GM19193 (cell line): ENCODE measurements around the gene MCTP2.

Source experiments
- POLR2A ChIP-seq: IDR thresholded peaks from 4 replicates; pipeline ENCODE4 v1.6.1; 2011; ENCODE audit not compliant: insufficient read depth, insufficient read length; ENCODE audit errors: extremely low read depth

Gene MCTP2

DNA sequence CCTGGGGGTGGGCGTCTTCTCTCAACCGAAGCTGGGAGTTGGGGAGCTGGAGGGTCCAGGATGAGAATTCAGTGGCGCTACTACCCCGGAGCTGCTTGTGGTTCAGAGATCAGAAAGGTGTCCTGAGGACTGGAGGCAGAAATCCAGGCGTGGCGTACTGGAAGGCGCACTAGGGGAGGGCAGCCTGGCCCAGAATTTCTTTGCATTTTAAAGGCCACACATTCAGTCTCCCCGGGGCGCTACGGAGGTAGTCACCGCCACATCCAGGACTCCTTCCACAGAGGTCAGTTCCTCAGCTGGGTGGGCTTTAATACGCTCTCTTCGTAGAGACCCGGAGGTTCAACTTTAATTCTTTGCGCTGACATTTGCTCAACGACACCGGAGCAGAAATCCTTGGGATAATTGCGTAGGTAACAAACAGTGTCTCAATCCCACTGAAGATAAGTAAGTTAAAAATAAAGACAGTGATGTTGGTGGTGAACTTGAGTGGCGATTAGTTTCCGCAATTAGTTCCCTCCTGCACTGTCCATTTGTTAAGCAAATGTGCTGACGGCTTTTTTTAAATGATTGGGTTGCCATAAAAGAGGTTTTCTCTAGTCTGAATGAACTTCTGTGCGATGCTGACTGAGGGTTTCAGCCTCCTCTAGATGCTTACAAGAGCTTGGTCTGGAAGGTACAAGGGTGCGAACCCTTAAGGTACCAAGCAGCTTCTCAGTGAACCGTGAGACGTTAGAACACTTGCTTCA is 535 bp downstream of the MCTP2 start:
- peak; percentile 35 for TF ChIP-seq POLR2A

DNA sequence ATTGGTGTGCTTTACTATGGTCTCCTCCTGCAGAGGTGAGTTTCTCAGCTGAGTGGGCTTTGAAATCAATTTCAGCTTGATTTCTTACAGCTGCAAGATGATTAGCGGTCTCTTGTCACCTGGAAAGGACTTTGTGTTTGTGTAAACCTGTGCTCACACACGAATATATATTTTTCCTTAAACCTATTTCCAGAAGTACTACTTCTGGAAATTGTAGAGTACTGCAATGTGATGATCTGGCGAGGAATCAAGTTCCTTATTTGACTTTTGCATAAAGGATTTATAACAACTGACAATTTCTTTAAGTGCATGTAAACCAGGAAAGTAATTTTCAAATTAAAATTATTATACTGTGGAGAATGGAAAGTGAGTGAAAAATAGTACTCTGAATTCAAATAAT is 2.1 kb downstream of the MCTP2 start:
- no peak for TF ChIP-seq POLR2A

DNA sequence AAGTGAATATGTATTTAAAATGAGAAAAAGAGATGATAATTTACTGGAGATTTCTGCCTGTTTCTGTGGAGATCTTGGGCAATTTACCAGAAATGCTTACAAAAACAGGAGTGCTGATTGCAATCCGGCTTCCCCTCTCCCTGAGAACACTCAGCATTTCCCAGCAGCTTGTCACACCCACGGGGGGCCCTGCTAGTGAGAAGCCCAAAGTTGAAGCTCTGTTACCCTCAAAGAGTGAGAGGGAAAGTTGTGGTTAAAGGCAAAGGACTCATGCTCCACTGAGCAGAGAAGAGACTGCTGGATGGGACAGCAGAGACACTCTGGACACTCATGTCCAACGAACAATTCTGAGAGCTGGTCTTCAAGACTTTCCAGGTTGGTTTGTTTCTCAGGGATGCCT is 2.9 kb downstream of the MCTP2 start:
- no peak for TF ChIP-seq POLR2A

DNA sequence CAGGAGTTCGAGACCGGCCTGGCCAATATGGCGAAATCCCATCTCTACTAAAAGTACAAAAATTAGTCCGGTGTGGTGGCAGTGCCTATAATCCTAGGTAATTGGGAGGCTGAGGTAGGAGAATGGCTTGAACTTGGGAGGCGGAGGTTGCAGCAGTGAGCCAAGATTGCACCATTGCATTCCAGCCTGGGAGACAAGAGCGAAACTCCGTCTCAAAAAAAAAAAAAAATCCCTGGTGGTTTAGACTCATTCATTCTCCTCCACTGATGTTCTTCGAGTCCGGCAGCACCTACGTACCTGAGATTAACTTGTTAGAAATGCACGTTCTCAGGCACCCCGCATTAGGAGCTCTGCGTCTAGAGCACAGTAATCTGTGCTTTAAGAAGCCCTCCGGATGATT is 3.7 kb downstream of the MCTP2 start:
- TF ChIP-seq POLR2A = no peak

DNA sequence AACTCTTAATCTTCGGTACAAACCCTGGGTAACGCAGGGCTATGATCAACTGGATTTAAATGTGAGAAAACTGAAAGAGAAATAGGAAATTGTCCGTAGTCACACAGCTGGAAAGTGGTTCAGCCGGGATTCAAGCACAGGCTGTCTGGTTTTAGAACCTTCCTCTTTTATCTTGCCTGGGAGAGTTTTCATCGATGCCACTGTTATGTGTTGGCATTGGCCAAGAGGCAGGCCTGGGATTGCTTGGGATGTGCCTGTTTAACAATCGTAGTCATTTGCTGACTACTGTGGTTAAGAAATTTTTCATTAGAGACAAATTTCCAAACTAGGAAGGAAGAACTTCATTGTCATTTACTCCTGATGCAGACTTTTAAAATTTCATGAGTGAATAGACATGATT is 4.3 kb downstream of the MCTP2 start:
- TF ChIP-seq POLR2A = no peak

DNA sequence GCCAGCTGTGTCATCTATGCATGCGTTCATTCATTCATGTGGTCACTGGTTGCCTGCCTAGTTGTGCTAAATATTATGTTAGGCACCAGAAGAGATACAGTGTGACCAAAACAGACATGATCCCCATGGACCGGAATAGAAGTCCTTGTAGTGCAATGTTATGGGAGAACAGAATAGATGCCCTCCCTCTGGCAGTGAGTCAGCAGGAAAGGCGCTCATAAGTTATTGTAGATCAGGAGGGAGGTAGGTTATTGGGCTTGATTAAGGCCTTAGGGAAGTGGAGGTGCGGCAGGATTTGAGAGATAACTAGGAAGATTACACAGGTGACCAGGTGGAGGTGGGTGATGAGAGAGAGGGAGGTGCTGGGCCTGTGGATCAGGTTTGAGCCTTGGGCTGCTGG is 5.2 kb downstream of the MCTP2 start:
- no peak for TF ChIP-seq POLR2A

DNA sequence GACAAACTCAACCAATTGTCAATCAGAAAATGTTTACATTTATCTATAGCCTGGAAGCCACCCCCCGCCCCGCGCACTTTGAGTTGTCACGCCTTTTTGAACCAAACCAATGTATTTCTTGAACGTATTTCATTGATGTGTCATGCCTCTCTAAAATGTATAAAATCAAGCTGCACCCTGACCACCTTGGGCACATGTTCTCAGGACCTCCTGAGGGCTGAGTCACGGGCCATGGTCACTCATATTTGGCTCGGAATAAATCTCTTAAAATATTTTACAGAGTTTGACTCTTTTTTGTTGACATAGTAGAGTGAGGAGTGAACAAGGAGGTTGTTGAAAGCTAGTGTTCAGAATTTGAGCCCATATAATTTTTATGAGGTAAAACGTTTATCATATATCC is 6.5 kb downstream of the MCTP2 start:
- TF ChIP-seq POLR2A = no peak

DNA sequence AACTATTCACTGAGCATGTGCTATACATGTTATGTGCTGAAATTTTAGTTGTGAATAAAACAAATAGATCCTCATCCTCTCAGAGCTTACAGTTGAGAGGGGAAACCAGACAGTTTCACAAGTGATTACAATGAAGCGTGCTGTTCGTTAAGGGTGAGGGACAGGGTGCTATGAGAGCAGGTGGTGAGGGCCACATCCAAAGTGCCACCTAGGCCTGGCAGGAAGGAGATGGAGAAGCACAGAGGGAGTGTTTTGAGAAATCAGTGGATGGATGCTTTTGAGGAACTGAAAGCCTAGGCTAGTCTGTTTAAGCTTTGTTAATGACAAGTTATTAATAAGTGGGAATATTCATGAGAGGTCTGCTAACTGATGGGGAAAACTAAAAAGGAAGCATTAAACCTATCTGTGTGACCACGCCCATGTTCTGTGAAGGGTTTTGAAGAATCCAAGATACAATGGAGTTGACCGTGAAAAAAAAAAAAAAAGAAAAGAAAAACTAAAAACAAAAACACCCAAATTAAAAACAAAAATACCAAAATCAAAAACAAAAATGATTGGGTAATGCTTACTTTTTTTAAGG is 7.3 kb downstream of the MCTP2 start:
- no peak for TF ChIP-seq POLR2A

DNA sequence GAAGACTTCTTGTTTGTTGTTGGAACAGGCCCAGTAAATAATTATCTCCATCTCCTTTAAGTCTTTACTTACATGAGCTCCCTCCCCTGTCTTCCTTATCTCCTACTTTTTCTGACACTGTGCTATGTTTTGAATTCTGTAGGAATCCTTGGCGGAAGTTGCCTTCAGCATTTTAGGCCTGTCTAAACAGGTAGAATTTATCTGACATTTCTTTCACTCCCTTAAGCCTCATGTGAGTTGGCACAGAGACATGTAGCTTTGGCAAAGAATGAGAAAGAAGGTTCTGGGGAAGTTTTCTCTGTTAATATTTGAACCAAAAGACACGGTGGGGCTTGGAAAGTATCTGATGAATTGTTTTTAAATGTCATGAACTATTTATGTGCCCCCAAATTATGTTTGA is 8.1 kb downstream of the MCTP2 start:
- no peak for TF ChIP-seq POLR2A

DNA sequence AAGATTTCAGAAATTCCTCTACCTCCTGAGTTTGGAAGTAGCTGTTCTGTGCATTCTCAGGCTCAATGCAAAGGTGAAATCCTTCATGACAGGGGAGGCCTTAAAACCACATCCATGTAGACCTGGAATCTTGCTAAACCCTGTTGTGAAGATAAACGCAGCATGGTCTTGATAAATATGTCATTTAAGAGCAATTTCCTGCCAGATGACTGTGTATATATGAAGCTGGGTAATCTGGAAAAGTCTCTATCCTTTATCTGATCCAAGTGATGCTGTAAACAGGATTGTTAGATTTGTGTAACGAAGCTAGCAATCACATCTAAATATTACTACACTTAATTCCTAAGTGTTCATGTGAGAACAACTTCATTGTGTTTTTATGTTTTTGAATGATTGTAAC is 9.1 kb downstream of the MCTP2 start:
- TF ChIP-seq POLR2A = no peak

DNA sequence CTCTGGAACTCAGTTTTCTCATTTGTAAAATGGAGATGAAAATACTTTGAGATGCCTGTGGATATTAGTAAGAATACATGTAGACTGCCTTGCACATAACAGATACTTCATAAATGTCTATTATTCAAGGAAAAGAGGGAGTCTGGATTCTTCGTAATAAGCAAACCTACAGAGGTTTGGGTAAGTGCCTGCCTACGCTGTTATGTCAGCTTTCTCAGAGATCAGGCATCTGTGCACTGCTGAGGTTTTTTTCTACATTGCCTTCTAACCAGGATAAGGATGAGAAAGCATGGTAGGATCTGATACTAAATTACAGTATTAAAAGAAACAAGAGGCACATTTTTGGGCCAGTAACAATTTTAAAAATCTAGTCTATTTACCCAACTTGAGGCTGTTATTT is 10.9 kb downstream of the MCTP2 start:
- no peak for TF ChIP-seq POLR2A

DNA sequence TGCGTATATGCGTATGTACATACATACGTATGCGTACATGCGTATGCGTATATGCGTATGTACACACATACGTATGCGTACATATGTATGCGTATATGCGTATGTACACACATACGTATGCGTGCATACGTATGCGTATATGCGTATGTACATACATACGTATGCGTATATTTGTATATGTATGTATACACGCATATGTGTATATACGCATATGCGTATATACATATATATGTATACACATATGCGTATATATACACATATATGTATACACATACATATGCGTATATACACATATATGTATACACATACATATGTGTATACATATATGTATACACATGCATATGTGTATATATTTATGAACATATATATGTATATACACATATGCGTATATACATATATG is 12.1 kb downstream of the MCTP2 start:
- no peak for TF ChIP-seq POLR2A

DNA sequence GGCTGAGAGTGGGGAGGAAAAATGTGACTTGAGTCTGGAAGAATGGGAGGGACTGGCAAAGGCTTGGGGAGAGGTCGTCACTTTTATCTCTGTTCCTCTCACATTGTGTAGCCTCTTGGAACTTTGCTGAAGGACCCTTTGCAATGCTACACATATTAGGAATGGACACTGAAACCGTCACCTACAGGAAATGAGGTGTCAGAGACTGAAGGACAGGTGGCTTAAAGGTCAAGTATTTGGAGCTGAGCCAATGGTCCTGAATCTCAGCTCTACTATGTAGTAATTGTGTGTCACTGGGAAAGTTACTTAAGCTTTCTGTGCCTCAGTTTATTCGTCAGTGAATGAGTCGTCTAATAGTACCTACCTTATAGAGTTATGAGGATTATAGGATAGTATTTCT is 14.7 kb downstream of the MCTP2 start:
- no peak for TF ChIP-seq POLR2A

DNA sequence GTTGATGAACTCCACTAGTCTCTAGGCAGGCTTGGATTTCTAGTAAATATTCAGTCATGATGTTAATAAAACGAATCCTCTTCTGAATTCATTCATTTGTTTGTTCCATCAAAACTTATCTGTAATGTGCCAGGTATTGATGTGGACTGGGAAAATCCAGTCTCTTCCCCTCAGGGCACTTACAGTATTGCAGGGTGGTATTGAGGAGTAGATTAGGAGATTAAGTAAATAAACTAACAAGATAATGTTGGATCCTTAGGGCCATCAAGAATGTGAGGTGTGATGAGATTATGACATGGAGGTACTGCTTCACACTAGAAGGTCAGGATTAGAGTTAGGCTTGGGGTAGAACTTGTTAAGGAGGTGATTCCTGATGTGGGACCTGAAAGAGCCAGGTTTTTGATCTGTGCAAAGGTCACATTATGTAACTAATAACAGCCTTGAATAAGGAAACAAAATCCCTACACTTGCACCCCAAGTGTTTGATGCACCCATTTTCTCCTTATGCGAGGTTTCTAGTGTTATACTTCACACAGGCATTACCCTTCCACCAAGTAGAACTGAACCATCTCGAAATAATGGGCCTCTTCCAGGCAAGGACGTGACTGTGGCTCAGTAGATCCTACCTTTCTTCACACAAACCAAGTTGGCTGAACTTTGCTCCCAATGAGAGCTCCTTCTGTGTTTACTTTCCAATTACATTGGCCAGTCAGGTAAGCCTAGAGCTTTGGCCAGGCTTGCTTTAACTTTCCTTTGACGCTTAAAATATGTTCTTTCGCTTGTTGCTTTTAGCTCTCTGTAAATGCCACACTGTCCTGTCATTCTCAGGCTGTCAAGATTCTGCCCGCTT is 16.7 kb downstream of the MCTP2 start:
- TF ChIP-seq POLR2A = no peak

DNA sequence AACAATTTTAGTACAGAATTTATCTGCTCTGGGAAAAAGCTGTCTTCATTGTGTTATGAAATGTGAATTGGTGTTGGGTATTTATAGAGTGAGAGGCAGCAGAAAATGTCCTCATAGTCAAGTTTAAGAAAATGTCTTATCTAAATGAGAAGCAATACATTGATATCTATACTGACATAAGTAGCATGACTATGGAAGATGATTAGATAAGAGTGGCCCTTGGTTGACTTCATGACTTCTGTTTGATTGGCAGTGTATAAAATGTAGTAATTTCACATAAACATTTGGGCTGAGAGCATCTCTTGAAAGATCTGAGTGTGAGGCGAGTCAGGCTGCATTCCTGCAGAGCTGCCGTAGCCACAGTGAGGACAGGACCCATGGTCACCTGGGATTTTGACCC is 19.4 kb downstream of the MCTP2 start:
- TF ChIP-seq POLR2A = no peak
